NCI-H2196 treated with DMSO at 0.1 percent for 48 hours (cell line): Measurements from ENCODE around the gene MFSD11.
"Not testable (repeated sequence)": the region's sequence is repeated elsewhere in the genome, so short reads cannot be mapped to it uniquely, and the experiment has no call there.

Experiments used
- DNase-seq: peaks from one replicate; lab custom pipeline; 2025; ENCODE audit not compliant: unreplicated experiment; lab: John Stamatoyannopoulos, UW

MFSD11 gene

GRCh38 chr17:76796081-76796480, 58.2 kb downstream of the MFSD11 start:
- DNase-seq = no peak

- no peak for DNase-seq
Measured at GRCh38 chr17:76797241-76797840, 59.4 kb downstream of the MFSD11 start.

- no peak for DNase-seq
Measured at GRCh38 chr17:76801706-76802105, 63.8 kb downstream of the MFSD11 start.

GRCh38 chr17:76805319-76805718, 67.4 kb downstream of the MFSD11 start:
- no peak for DNase-seq

GRCh38 chr17:76806151-76806550, 68.2 kb downstream of the MFSD11 start:
- not testable (repeated sequence) for DNase-seq

- DNase-seq = not testable (repeated sequence)
Measured at GRCh38 chr17:76806767-76807166, 68.8 kb downstream of the MFSD11 start.

GRCh38 chr17:76808326-76808725, 70.4 kb downstream of the MFSD11 start:
- no peak for DNase-seq

- no peak for DNase-seq
Measured at GRCh38 chr17:76810956-76811355, 73.0 kb downstream of the MFSD11 start.

GRCh38 chr17:76811834-76812233, 73.9 kb downstream of the MFSD11 start:
- no peak for DNase-seq

- no peak for DNase-seq
Measured at GRCh38 chr17:76812263-76812662, 74.3 kb downstream of the MFSD11 start.

GRCh38 chr17:76812968-76813367, 75.0 kb downstream of the MFSD11 start:
- DNase-seq = no peak

GRCh38 chr17:76815907-76816589, 78.1 kb downstream of the MFSD11 start:
- not testable (repeated sequence) for DNase-seq

GRCh38 chr17:76816590-76817135, 78.7 kb downstream of the MFSD11 start:
- peak; percentile 73 for DNase-seq

GRCh38 chr17:76820039-76820438, 82.1 kb downstream of the MFSD11 start:
- peak; percentile 88 for DNase-seq

GRCh38 chr17:76820561-76820960, 82.6 kb downstream of the MFSD11 start:
- DNase-seq = peak; percentile 88

GRCh38 chr17:76822184-76822778, 84.4 kb downstream of the MFSD11 start:
- no peak for DNase-seq

- DNase-seq = no peak
Measured at GRCh38 chr17:76824093-76824492, 86.2 kb downstream of the MFSD11 start.

GRCh38 chr17:76826330-76827068, 88.6 kb downstream of the MFSD11 start:
- no peak for DNase-seq

- no peak for DNase-seq
Measured at GRCh38 chr17:76827736-76828135, 89.8 kb downstream of the MFSD11 start.
